HG03520 (cell line): ENCODE results near the gene POLR3C.
"Not testable (repeated sequence)": the region's sequence is repeated elsewhere in the genome, so short reads cannot be mapped to it uniquely, and the experiment has no call there.

ENCODE experiments used
- ATAC-seq: cut with Tn5 transposase; IDR thresholded peaks from one replicate; pipeline ENCODE4 v1.9.1; 2021; ENCODE audit warnings: mild to moderate bottlenecking, moderate library complexity; ENCODE audit not compliant: unreplicated experiment

Gene POLR3C

DNA sequence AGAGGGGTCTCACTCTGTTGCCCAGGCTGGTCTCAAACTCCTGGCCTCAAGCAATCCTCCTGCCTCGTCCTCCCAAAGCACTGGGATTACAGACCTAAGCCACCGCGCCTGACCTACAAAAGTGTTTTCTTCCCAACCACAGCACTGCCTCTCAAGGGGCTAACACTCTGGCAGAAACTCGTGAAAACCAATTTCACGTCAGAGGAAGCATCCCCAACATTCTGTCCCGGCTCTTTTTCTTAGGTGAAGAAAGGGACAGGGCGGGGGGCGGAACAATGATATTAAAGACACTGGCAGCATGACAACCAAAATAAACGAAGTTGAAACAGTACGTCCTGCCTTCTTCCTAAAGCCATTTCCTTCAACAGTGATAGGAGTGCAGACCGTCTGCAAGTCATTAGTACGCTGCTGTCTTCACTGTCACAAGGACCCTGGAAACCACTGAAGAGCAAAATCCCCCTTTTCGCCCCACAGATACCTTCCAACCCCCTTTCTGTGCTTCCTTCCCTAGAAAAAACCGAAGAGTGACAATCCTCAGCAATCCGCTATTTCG lies 1.1 kb upstream of the POLR3C start:
- ATAC-seq = not testable (repeated sequence)

- ATAC-seq = no peak
These were observed 471 bp downstream of the POLR3C start for GRCh38 chr1:145824499-145824842.

DNA sequence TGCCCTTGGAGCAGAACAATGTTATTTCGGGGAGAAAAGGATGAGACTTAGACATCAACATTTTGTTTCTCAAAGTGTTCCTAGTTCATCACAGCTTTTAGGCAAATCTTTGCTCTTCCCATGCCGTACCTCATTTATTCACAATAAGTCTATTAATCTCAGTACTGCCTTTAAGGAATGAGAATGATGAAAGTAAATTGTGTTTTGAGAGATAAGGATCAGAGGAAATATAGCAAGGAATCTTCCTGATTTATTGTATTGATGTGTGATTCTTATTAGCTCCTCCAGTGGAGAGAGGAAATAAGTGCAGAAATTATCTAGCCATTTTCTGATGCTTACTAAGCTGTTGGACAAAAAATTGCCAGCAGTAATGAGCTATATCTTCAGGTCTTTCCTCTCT lies 2.0 kb downstream of the POLR3C start:
- no peak for ATAC-seq

GRCh38 chr1:145827966-145828365 lies 4.0 kb downstream of the POLR3C start:
- no peak for ATAC-seq

DNA sequence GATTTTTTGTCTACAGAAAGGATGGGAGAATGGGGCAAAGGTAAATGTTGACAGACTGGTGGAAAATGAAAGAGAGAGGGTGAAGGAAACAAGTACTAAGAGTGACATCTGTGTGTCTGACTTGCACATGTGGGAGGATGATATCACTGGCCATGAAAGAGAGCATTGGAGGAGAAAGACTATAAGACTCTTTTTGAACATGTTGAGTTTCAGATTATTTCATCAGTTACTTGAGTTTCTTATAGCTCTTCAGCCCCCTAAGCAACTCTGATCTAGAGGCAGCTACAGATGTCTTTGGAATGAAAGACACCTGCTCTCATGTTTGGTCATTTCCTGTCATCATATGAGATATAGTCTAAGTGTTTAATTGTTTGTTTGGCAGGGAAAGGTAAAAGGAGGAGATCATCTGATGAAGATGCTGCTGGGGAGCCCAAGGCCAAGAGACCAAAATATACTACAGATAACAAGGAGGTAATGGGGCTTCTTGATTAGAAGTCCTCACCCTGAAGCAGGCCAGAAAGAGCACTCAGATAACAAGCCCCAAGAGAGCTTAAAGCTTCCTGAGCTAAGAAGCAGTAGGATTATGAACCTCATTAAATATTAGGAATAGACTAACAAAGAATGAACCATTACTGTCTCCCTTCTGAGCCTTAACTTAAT lies 4.5 kb downstream of the POLR3C start:
- ATAC-seq = no peak

DNA sequence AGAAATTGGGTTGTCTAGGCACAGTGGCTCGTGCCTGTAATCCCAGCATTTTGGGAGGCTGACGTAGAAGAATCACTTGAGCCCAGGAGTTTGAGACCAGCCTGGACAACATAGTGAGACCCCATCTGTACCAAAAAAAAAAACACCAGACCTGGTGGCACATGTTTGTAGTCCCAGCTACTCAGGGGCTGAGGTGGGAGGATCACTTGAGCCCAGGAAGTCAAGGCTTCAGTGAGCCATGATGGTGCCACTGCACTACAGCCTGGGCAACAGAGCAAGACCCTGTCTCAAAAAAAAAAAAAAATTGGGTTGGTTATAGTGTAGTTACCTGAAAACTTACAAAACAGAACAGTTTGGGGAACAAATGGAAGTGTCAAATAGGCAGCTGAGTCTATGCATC lies 6.8 kb downstream of the POLR3C start:
- ATAC-seq = not testable (repeated sequence)

GRCh38 chr1:145837656-145838055 lies 13.7 kb downstream of the POLR3C start:
- no peak for ATAC-seq

DNA sequence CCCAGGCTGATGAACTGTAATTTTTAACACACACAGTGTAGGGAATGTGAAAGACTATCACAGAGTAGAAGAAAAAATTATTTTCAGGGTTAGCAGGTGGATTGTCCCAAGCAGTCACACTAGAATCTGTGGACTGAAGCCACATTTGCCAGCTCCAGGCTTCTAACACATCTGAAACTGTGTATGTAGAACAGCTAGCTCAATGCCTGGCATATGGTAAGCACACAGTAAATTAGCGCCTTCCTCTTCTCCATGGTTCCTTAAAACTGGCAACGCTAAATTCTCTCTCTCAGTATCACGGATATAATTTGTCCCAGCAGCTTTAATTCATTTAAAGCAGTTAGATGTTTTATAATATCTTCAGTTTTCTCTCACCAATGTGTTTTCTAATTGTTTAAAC lies 19.0 kb downstream of the POLR3C start:
- ATAC-seq = no peak

GRCh38 chr1:145845144-145845513 lies 21.1 kb downstream of the POLR3C start:
- peak; percentile 57 for ATAC-seq

DNA sequence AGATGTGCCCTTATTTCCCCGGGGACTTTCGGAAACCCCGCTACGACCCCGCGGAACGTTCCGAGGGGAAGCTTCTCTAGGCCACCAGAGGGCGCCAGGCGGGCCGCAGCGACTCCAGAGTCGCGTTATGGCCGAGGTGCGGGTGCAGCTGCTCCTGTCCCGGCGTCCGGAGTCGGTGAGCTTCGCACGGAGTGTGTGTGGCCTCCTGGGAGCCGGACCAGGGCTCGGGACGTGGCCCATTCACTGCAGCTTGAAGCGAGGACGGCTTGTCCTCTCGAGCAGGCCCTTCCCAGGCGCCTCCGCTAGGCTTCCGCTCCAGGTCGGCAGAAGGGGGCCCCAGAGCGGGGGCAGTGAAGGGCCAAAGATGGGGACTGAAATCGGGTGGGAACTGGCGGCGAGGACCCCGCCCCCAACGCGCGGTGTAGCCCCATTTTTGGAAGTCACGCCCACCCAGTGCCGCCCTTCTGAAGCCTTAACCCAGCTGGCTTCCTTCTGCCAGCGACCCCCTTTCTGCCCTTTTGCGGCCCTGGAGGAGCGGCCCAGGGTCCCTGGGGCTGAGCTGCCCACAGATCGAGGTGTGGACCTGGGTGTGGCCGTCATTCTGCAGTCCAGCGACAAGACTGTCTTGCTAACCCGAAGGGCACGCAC lies 21.6 kb downstream of the POLR3C start, which contains the start of gene NUDT17:
TSS of gene NUDT17 (plus strand) at position 117 of the 648 bp plus-strand sequence. CDS start at position 128, 11 bp downstream.
- ATAC-seq = peak; percentile 44

- no peak for ATAC-seq
These were observed 22.2 kb downstream of the POLR3C start for GRCh38 chr1:145846201-145846612.

DNA sequence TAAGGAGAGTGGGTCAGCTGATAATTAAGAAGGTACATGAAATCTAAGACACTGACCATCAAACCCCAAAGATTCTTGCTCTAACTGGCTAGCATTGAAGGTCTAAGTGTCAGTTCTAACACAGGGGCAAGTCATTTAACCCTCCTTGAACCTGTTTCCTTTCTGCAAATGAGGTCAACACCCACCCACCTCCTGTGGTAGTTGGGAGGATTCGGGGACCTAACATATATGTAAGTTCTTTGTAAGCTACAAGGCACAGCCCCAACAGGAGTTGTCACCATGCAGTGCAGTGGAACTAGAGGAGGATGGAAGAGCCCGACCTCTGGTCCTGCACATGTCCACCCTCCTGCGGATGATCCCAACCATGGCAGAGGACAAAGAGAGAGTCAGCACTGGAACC lies 23.8 kb downstream of the POLR3C start:
- no peak for ATAC-seq

DNA sequence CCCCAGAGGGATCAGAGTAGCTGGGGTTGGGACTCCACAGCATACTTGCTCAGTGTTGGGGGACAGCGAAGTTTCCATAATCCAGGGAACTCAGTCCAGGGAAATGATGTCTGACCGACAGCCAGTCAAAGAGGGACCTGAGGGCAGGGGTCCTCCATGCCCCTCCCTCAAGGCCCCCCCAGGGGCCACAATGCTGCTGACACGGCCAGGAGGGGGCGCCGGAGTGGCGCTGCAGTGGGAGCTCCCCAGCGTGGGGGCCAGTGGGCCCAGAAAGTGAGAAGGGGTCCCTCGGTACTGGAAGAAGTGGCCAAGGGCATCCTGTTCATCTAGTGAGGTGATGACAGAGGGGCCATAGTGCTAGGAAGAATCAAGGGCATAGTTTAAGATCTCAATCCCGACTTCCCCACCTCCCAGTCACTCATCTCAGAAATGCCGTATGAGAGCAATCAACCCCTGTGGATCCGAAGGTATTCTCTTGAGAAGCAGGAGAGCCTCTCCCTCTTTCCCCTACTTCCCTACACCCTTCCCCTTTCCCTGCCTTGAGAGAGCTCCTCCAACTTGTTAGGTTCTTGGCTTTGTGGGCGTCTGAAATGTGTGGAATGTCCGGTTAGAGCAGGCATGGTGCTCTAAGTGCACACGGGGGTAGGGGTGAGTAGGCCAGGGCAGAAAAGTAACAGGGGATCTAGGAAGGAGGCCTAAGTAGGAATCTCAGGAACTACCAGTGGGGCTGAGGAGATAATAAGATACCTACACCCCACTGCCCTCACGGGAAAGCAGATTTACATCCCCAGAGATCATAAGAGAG lies 25.6 kb downstream of the POLR3C start:
- ATAC-seq = no peak

DNA sequence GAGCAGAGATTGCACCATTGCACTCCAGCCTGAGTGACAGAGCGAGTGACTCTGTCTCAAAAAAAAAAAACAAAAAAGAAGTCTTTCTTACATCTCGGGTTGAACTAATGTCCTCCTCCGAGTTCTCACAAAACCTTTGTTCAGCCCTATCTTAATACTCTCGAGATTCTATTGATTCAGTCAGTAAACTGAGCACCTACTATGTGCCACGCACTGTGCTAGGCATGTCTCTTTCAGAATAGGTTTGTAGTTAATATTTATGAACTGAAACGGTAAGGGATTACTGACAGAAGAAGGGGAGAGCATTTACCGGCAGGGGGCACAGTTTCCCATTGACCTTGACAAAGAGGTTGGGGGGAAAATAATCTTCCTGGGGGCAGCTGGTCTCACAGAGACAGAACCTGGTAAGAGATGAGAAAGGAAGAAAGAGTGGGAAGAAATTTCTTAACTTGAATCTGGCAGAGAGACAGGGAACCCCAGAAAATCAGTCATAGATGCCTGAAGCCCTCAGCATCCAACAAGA lies 31.5 kb downstream of the POLR3C start:
- ATAC-seq = no peak

DNA sequence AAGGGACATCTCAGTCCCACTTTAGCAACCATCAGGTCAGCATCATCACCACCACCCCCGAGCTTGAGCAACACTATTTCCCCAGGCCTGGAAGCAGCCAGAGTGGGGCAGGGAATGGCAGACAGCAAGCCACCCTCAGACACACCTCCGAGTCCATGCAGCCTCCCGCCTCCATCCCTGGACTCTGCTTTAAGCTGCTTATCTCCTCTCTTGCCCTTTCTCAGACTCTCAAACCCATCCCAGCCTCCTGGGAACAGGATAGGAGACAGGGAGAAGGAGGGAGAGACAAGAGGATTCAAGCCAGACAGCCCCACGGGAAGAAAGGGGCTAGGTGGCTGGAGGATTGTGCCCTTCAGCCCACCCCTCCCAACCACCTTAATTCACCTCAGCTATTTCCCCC lies 33.2 kb downstream of the POLR3C start:
- no peak for ATAC-seq

GRCh38 chr1:145858238-145858900 lies 34.4 kb downstream of the POLR3C start:
- no peak for ATAC-seq

GRCh38 chr1:145858901-145859490 lies 35.0 kb downstream of the POLR3C start, which contains the start of gene PIAS3:
TSS of gene PIAS3 (minus strand) at chr1:145859081. CDS start at chr1:145858990, 91 bp downstream.
- peak; percentile 81 for ATAC-seq

GRCh38 chr1:145859491-145860023 lies 35.6 kb downstream of the POLR3C start:
- peak; percentile 53 for ATAC-seq

DNA sequence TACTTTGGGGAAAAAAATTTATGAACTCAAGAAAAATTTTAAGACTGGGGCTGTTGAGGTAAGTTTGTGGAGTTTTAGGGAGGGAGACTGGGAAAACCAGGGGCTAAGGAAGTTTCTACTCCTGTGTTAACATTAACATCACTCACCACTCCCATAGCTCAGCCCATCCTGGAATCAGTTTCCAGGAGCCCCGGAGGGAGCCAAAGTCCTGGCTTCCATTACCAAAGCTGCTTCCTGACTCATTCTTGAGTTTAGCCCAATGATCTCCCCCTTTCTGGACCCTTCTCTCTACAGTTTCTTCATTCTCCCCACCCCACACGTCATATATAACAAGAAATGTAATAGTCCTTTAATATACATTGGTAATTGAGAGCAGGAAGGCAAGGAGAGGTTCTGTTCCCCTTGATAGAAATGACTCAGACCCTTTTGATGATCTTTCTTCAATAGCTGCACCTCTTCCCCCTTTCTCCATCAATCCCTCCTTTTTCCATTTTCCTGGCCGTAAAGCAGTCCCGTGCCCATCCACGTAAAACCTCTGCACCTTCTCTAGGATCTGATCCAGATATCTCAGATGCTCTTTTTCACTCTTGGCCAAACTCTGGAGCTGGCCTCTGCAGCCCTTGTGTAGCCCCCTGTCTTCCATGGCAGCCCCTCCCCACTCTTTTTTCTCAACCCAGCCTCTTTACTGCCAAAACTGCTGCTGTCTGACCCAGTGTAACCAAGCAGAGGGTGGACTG lies 39.5 kb downstream of the POLR3C start:
- ATAC-seq = no peak
